ENCODE results near the gene FBXL14.

Gene FBXL14

DNA sequence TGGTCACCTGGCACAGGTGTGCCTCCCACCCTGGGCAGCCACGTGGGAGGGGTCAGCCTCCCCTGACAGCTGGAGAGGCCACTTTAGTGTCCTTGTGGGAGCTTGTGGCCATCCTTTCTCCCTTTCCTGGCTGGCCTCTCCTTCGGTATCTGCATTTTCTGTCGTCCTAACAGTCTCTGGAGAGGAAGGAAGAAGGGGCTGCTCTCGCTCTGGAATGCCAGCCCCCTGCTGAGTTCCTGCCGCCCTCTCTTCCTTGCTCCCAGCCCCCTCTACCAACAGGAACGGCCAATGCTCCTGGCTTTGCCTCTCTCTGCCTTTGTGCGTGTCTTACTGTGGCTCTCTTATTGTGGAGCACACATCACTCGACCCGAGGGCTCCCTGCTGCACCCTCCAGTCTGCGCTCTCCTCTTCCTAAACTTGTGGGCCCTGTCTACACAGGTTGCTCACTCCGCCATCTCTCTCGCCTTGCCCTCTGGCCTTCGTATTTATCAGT, 70.8 kb downstream of the FBXL14 start:
- H3K4me3 ChIP-seq (ENCODE audit: low read depth, low read length): no peak overlapping the region
- peaks cover 9% of the 10 kb centered on the region for H3K4me1 ChIP-seq (ENCODE audit: control insufficient read depth, insufficient read depth, low read length)
- CTCF ChIA-PET: interaction anchor here (1.1 kb wide), 1 partner anchor 111 kb away, joined by 4 read pairs; no protein-coding TSS in a partner anchor
- TF ChIP-seq ZNF768 (tag by site-specific recombination; IDR thresholded peaks at IDR 0.05) (no peak), INSM2 (tag by site-specific recombination; IDR thresholded peaks at IDR 0.05) (no peak), ZBTB10 (tag by site-specific recombination; IDR thresholded peaks at IDR 0.05) (no peak), ZFP37 (tag by site-specific recombination; IDR thresholded peaks at IDR 0.05) (no peak), ZNF157 (tag by site-specific recombination; IDR thresholded peaks at IDR 0.05) (no peak), SETDB1 (IDR thresholded peaks at IDR 0.05; ENCODE audit: insufficient read length, low read length) (no peak), EGR2 (tag by site-specific recombination; IDR thresholded peaks at IDR 0.05; ENCODE audit: low read depth) (no peak), ZEB2 (tag by site-specific recombination; IDR thresholded peaks at IDR 0.05) (no peak), ZNF561 (tag by site-specific recombination; IDR thresholded peaks at IDR 0.05; ENCODE audit: borderline replicate concordance) (no peak), ZNF529 (tag by site-specific recombination; IDR thresholded peaks at IDR 0.05; ENCODE audit: insufficient replicate concordance) (no peak), ZNF138 (tag by site-specific recombination; IDR thresholded peaks at IDR 0.05; ENCODE audit: borderline replicate concordance) (no peak), ZNF221 (tag by site-specific recombination; IDR thresholded peaks at IDR 0.05; ENCODE audit: borderline replicate concordance) (no peak)
- no peaks in the 10 kb centered on the region for H3K36me3 ChIP-seq (ENCODE audit: control insufficient read depth in 2 of 2, insufficient read depth in 1 of 2, low read length in 2 of 2)
- H3K27ac ChIP-seq (ENCODE audit: extremely low read depth, low read depth, low read length): no peak overlapping the region
- H3K9me3 ChIP-seq (ENCODE audit: control insufficient read depth, insufficient read depth, low read depth, low read length): no peaks in the 10 kb centered on the region
- POLR2A ChIA-PET: no interaction called here

DNA sequence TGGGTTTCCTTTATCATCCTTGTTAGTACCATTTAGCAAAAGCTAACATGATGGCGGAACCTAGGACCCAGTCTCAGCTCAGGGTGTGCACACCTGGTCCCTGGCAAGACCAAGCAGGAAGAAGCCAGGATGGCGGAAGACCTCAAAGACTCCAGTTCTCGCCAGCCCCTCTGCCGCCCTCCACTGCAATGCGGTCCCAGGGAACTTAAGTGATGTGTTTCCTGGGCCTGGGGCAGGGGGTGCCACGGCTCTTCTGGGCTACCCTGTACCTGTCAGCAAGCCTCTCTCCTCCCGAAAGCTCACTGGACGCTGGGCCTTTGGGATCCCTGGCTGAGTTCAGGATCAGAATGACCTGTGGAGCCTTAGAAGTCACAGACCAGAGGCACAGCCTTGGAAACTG, 71.3 kb downstream of the FBXL14 start:
- TF ChIP-seq GFI1B (tag by site-specific recombination; IDR thresholded peaks at IDR 0.05) (no peak), ZNF426 (tag by site-specific recombination; IDR thresholded peaks at IDR 0.05) (no peak), ZNF658 (tag by site-specific recombination; IDR thresholded peaks at IDR 0.05) (no peak), ZFP3 (tag by site-specific recombination; IDR thresholded peaks at IDR 0.05; ENCODE audit: low read depth) (no peak)
- Histone ChIP-seq H3K36me3 (ENCODE audit: control insufficient read depth in 2 of 2, insufficient read depth in 1 of 2, low read length in 2 of 2) (no peaks in the 10 kb centered on the region), H3K27ac (ENCODE audit: extremely low read depth, low read depth, low read length) (no peak overlapping the region), H3K4me1 (ENCODE audit: control insufficient read depth, insufficient read depth, low read length) (peaks cover 9% of the 10 kb centered on the region), H3K4me3 (ENCODE audit: low read depth, low read length) (no peak overlapping the region), H3K9me3 (ENCODE audit: control insufficient read depth, insufficient read depth, low read depth, low read length) (no peaks in the 10 kb centered on the region)
- CTCF ChIA-PET: interaction anchor here (0.7 to 1.1 kb wide), 2 partner anchors 10 to 112 kb away, joined by 3 to 4 read pairs; no protein-coding TSS in a partner anchor
- POLR2A ChIA-PET: no interaction called here

DNA sequence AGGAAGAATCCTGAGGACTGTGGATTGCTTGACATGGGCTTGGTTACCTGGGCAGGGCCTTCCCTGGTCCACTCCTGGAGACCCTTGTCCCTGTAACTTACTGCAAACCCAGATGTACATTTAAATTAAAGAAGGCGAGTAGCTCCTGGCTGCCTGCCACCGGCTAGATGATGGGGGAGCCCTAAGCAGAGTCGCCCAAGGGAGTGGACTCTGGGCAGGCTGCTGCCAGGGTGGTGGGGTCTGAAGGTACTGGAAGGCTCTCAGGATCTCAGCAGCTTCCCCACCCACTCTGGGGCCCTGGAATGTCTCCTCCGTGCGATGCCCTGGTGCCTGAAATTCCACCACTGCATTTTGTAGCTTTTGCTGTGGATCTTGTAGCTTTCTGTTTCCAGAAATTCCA, 74.7 kb downstream of the FBXL14 start:
- ChIA-PET POLR2A (no interaction called here), CTCF (interaction anchor here (0.6 to 0.8 kb wide), 3 partner anchors 64 to 376 kb away, joined by 3 read pairs; no protein-coding TSS in a partner anchor)
- H3K27ac ChIP-seq (ENCODE audit: extremely low read depth, low read depth, low read length): no peak overlapping the region
- H3K36me3 ChIP-seq (ENCODE audit: control insufficient read depth in 2 of 2, insufficient read depth in 1 of 2, low read length in 2 of 2): no peaks in the 10 kb centered on the region
- H3K4me3 ChIP-seq (ENCODE audit: low read depth, low read length): no peak overlapping the region
- no peaks in the 10 kb centered on the region for H3K9me3 ChIP-seq (ENCODE audit: control insufficient read depth, insufficient read depth, low read depth, low read length)
- no peak for TF ChIP-seq ZNF600 (tag by site-specific recombination; IDR thresholded peaks at IDR 0.05)
- no peak for TF ChIP-seq OVOL3 (tag by site-specific recombination; IDR thresholded peaks at IDR 0.05)
- TF ChIP-seq ZNF747 (tag by site-specific recombination; IDR thresholded peaks at IDR 0.05): no peak
- TF ChIP-seq ZNF658 (tag by site-specific recombination; IDR thresholded peaks at IDR 0.05): no peak
- no peak for TF ChIP-seq ZNF169 (tag by site-specific recombination; IDR thresholded peaks at IDR 0.05)
- TF ChIP-seq ZNF830 (tag by site-specific recombination; IDR thresholded peaks at IDR 0.05; ENCODE audit: low read depth): no peak
- peaks cover 7% of the 10 kb centered on the region for H3K4me1 ChIP-seq (ENCODE audit: control insufficient read depth, insufficient read depth, low read length)
